ENCODE measurements around the gene KSR1.
"Not testable (repeated sequence)": the region's sequence is repeated elsewhere in the genome, so short reads cannot be mapped to it uniquely, and the experiment has no call there.

Gene KSR1

GRCh38 chr17:27609611-27610303, 153.5 kb downstream of the KSR1 start:
- no peak for DNase-seq (ENCODE audit: low read depth in 2 of 2)

- no peak for DNase-seq (ENCODE audit: low read depth in 2 of 2)
These were observed 154.0 kb downstream of the KSR1 start for GRCh38 chr17:27610304-27610677.

DNA sequence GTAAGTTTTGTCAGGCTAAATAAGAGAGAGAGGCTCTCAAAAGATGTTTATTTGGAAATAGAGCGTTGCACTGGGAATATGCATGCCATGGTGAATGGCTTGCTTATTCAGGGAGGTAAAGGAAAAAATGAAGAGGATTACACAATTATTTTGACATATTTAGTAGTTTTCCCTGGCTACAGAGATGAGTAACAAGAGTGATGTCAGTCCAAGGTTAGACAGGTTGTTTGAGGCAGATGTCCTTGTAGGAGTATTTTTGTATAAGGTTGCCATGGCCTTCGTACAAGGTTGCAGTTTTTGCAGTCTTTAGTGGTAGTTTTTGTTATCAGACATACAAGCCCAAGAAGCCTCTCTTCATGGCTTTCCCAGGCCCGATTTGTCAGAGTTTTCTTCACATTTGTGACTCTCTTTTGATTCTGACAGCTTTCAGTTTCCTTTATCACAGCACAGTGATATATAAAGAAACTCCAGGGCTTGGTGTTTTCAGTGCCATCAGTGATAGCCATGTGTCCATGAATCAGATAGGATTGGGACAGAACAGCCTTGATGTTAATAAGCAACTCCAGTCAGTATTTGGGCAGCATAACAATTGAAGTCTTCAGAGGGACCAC, 156.0 kb downstream of the KSR1 start:
- DNase-seq (ENCODE audit: low read depth in 2 of 2): no peak

- DNase-seq (ENCODE audit: low read depth in 2 of 2): no peak
These were observed 157.2 kb downstream of the KSR1 start for GRCh38 chr17:27613433-27613832.

DNA sequence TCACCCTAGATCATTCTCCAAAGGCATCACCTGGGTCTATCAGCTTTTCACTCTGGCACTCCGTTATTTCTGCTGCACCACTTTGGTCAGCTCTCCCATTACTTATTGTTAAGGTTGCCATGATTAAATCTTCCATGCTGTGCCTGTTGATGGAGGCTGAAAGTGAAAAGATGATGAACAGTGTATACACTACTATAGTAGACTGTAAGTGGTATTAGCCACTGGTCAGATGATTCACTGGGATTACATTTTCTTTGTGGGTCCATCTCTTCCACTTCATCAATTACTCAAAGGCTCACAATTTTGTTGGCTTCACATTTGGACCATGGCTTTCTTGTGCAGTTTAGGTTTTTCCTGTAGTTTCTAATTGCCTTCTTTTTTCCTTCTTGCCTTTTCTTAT, 158.9 kb downstream of the KSR1 start:
- DNase-seq (ENCODE audit: low read depth in 2 of 2): no peak

DNA sequence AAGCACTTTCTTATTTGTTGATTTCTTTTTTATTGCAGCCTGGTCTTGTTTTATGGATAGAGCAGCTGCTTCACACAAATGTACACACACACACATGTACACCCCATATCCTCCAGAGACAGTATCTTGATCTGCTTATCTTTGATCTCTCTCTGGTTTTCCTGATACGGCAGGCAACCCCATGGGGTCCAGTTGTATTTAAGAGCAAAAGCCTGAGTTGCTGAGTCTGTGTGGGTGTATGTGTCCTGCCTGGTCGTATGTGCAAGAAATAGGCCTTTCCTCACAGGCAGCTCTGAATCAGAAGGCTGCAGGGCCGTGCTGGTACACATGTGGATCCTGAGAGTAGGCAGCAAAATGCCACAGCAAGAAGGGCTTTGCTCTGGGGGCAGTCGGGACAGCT, 160.2 kb downstream of the KSR1 start:
- no peak for DNase-seq (ENCODE audit: low read depth in 2 of 2)

- no peak for DNase-seq (ENCODE audit: low read depth in 2 of 2)
These were observed 162.2 kb downstream of the KSR1 start for GRCh38 chr17:27618417-27618816.

DNA sequence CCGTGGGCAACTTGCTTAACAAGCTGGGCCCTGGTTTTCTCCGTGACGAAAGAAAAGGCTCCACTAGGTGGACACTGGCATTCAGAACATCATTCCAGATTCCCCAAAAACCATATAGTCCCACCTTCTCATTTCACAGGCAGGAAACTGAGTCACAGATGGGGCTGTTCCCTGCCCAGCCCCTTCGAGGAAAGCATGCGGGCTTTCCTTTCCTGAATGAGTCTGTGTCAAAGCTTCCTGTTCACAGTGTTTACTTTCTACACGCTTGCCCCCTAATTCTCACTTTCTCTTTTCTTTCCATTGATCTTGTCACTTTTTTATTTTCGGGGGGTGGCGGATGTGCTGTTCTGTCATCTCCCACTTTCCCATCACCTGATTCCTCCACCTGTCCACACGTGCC, 164.5 kb downstream of the KSR1 start:
- no peak for DNase-seq (ENCODE audit: low read depth in 2 of 2)

DNA sequence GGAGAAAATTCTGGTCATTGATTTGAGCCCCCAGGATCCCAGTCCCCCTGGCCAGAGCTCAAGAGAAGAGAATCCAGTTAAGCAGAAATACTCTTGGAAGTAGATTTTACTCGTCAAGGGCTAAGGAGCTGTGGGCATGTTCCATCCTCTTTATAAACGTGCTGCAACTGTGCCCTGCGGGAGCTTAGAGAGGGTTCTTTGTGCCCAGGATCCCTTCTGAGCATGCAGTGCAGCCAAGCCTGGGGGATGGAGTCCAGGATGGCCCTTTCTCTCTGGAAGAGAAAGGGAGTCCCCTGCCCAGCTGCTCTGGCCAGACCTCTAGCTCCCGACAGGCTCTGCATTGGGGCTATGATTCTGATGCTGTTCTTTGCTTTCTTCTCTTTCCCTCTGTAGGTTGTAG, 165.3 kb downstream of the KSR1 start:
- no peak for DNase-seq (ENCODE audit: low read depth in 2 of 2)

DNA sequence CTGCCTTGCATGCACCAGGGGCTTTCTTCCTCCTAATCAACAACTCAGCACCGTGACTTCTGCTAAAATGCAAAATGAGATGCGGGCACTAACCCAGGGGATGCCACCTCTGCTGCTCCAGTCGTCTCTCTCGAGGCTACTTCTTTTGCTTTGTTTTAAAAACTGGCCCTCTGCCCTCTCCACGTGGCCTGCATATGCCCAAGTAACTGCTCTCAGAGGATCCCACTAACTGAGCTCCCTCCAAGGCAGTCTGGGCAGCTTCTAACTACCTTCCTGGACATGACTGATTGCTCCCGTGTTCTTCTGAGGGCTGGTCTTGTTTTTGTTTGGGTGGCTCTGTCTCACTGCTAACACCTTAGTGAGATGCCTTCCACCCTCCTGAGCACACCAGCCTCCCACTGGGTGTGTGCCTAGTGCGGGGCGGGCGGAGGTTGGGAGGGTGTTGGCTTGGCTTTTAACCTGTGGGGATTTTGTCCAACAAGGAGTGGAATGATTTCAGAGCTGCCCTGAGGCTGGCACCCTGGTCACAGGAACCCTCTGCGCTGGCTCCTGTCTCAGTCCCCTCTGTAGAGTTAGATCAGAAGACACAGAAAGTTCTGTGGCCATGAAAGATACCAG, 165.8 kb downstream of the KSR1 start:
- no peak for DNase-seq (ENCODE audit: low read depth in 2 of 2)

DNA sequence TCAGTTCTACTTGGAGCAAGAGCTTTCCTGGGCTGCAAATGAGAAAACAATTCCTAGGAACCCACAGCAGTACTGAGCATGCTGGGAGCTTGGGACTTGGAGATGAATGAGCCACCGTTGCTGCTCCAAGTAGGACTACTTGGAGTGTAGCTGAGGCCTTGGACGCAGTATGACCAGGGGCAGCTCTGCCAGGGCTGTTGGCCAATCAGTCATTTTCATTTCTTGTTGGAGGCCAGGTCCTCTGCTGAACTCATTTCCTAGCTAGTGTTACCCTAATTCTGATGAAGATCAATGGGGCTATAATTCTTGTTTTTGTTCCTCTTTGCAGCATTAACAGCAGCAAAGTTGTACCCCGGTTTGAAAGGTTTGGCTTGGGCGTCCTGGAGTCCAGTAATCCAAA, 166.7 kb downstream of the KSR1 start:
- no peak for DNase-seq (ENCODE audit: low read depth in 2 of 2)

- DNase-seq (ENCODE audit: low read depth in 2 of 2): no peak
These were observed 167.4 kb downstream of the KSR1 start for GRCh38 chr17:27623614-27624013.

- no peak for DNase-seq (ENCODE audit: low read depth in 2 of 2)
These were observed 168.3 kb downstream of the KSR1 start for GRCh38 chr17:27624539-27624938.

GRCh38 chr17:27625856-27626255, 169.6 kb downstream of the KSR1 start:
- no peak for DNase-seq (ENCODE audit: low read depth in 2 of 2)

DNA sequence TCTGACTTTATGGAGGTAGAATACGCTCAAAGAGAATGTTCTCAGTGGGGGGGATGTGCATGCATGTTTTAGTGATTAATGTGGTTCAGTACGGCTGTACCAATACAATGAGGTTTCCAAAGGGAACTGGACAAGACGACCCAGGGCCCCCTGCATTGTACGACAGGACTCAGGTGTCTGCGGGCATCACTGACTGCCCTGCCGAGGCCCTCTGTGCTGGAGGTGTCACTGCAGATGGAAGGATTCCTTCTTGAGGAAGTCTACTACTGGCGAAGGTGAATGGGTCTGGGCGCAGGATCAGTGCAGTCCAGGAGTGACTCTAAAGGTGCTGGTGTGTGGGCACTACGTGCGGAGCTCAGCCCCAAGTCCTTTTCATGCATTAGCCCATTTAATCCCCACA, 171.3 kb downstream of the KSR1 start:
- no peak for DNase-seq (ENCODE audit: low read depth in 2 of 2)

DNA sequence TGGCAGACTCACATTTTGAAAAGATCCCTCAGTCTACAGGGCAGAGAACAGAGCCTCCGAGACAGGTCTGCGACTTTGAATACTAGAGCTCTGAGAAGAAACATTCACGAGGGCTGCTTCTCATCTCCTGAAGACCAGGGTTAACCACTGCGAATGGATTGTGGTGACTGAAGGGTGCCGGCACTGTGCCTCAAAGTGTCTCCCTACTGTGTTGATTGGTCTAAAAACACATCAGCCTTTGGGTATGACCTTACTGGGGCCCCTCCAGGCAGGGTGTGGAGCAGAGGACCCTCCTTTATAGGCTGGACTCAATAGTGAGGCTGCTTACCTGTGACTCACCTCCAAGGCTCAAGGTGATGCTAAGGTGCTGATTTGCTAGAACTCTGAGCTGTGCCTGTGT, 172.1 kb downstream of the KSR1 start:
- DNase-seq (ENCODE audit: low read depth in 2 of 2): no peak

GRCh38 chr17:27629260-27629659, 173.0 kb downstream of the KSR1 start:
- DNase-seq (ENCODE audit: low read depth in 2 of 2): not testable (repeated sequence)

DNA sequence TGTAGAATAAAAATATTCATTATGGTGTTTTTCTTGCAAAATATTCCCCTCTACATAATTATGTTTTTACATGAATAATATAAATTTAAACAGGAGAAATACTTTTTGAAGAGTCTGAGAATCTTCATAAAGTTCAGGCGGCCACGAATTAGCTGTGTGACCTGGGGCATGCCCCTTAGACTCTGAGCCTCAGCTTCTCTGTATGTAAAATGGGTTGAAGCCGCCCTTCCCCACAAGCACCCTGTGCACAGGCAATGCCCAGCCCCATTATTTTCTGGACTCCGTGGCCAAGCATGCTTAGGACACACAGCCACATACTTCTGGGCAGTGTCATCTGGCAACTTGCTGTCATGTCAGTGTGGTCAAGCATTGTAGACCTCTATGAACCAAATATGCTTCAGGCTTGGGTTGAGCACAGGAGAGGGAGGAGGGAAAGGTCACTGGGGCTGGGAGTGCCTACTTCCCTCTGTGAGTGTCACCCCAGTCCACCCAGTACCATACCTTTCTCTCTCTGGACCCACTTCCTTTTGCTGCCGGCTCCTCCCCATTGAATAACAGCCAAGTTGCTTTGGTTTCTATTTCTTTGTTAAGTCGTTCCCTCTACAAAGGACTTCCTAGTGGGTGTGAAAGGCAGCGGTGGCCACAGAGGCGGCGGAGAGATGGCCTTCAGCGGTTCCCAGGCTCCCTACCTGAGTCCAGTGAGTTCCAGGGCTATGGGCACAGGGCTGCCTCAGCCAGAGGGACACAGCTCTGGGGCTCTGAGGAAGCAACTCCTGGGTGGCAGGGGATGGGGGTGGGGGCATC, 174.6 kb downstream of the KSR1 start, which contains the start of gene LGALS9:
Gene LGALS9 (plus strand): TSS at position 582 of the 804 bp plus-strand sequence. CDS start 78 bp downstream, at position 660.
- DNase-seq (ENCODE audit: low read depth in 2 of 2): no peak

GRCh38 chr17:27631411-27631760, 175.1 kb downstream of the KSR1 start:
- DNase-seq (ENCODE audit: low read depth in 2 of 2): no peak

GRCh38 chr17:27631897-27632725, 175.9 kb downstream of the KSR1 start:
- no peak for DNase-seq (ENCODE audit: low read depth in 2 of 2)

GRCh38 chr17:27632766-27633165, 176.5 kb downstream of the KSR1 start:
- DNase-seq (ENCODE audit: low read depth in 2 of 2): not testable (repeated sequence)
